Lower leg skin (tissue), 3 donors: ENCODE measurements around the gene ERVV-1.

Experiments used
- POLR2A ChIP-seq, 2 donors: fragments of 450-650 bp; IDR thresholded peaks; one replicate each; pipeline ENCODE4 v1.6.1; 2016 to 2017; ENCODE audit warnings: antibody characterized with exemption in 2 of 2, mild to moderate bottlenecking in 1 of 2, moderate library complexity in 1 of 2
- TF ChIP-seq, protein P1 (sequence below), 3 donors: fragments of 450-650 bp; IDR thresholded peaks; one replicate each; pipeline ENCODE4 v1.5.1; 2016; ENCODE audit warnings: antibody characterized with exemption in 3 of 3, mild to moderate bottlenecking in 3 of 3, moderate library complexity in 2 of 3

DNA sequence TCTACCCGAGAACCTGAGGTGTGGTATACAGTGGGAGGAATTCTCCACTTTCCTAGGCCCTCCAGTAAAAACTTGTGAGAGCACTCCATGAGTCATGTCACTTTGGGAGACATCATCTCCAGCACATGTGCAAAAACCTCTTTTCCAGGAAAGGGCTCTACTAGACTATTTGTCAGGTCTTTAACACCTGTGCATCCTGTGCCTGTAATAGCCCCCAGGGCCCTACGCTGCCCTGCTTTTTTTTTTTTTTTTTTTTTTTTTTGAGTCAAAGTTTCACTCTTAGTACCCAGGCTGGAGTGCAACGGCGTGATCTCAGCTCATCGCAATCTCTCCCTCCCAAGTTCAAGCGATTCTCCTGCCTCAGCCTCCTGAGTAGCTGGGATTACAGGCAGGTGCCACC, 1.7 kb upstream of the ERVV-1 start:
- no peak for TF ChIP-seq POLR2A (IDR thresholded peaks at IDR 0.05)
- TF ChIP-seq, protein P1, sequence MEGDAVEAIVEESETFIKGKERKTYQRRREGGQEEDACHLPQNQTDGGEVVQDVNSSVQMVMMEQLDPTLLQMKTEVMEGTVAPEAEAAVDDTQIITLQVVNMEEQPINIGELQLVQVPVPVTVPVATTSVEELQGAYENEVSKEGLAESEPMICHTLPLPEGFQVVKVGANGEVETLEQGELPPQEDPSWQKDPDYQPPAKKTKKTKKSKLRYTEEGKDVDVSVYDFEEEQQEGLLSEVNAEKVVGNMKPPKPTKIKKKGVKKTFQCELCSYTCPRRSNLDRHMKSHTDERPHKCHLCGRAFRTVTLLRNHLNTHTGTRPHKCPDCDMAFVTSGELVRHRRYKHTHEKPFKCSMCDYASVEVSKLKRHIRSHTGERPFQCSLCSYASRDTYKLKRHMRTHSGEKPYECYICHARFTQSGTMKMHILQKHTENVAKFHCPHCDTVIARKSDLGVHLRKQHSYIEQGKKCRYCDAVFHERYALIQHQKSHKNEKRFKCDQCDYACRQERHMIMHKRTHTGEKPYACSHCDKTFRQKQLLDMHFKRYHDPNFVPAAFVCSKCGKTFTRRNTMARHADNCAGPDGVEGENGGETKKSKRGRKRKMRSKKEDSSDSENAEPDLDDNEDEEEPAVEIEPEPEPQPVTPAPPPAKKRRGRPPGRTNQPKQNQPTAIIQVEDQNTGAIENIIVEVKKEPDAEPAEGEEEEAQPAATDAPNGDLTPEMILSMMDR (IDR thresholded peaks at IDR 0.05): no peak
